WTC11 (cell line): ENCODE measurements around the gene ABCB8. TPM values are rescaled to one million over a fixed set of nuclear protein-coding genes. Genes with fewer than 3 reads are reported as not detected.

Source experiments
- ATAC-seq: fragments of 200-7000 bp; cut with Tn5 transposase; 2 replicates; pipeline ENCODE4 v1.10.0; 2021; ENCODE audit warnings: mild to moderate bottlenecking, moderate library complexity
- CTCF ChIA-PET: fragments of 300-600 bp; sonication (Branson Sonifier 250); formaldehyde crosslinking; loops from one replicate; lab custom pipeline; 2021; ENCODE audit warnings: antibody characterized with exemption; lab: Charles Lee
- POLR2A ChIA-PET: fragments of 350-600 bp; sonication (Branson Sonifier 250); formaldehyde crosslinking; loops from one replicate; lab custom pipeline; 2021; ENCODE audit warnings: antibody characterized with exemption; lab: Charles Lee
- DNase-seq: peaks from one replicate; pipeline ENCODE4 v3.0.0; 2021; ENCODE audit warnings: low spot score
- H3K27ac Mint-ChIP-seq: 2 replicates; pipeline ENCODE4 v1.8.0; 2021; ENCODE audit warnings: mixed read lengths
- H3K27me3 Mint-ChIP-seq: 2 replicates; pipeline ENCODE4 v1.8.0; 2021; ENCODE audit warnings: low read depth, mild to moderate bottlenecking, moderate library complexity, mixed read lengths
- H3K36me3 Mint-ChIP-seq: 2 replicates; pipeline ENCODE4 v1.8.0; 2021; ENCODE audit warnings: mixed read lengths
- H3K4me1 Mint-ChIP-seq: 2 replicates; pipeline ENCODE4 v1.8.0; 2022; ENCODE audit warnings: mixed read lengths
- H3K4me3 Mint-ChIP-seq: 2 replicates; pipeline ENCODE4 v1.8.0; 2021; ENCODE audit warnings: mild to moderate bottlenecking, moderate library complexity, mixed read lengths
- H3K9me3 Mint-ChIP-seq: 2 replicates; pipeline ENCODE4 v1.8.0; 2021; ENCODE audit warnings: mixed read lengths
- ATF1 ChIP-seq: sonication (generic); formaldehyde crosslinking; IDR thresholded peaks from 2 replicates; pipeline ENCODE4 v1.8.1; 2023; ENCODE audit warnings: mild to moderate bottlenecking, moderate library complexity, missing genetic modification reagents
- CREM ChIP-seq: sonication (generic); formaldehyde crosslinking; IDR thresholded peaks from 2 replicates; pipeline ENCODE4 v1.8.1; 2022; ENCODE audit warnings: mild to moderate bottlenecking, missing genetic modification reagents, moderate library complexity
- FOXJ3 ChIP-seq: sonication (generic); formaldehyde crosslinking; IDR thresholded peaks from 2 replicates; pipeline ENCODE4 v1.9.0; 2021; ENCODE audit warnings: missing genetic modification reagents, mild to moderate bottlenecking, borderline replicate concordance
- IRF2 ChIP-seq: sonication (generic); formaldehyde crosslinking; IDR thresholded peaks from 2 replicates; pipeline ENCODE4 v1.8.0; 2022; ENCODE audit warnings: low read depth, missing genetic modification reagents, borderline replicate concordance
- JUN ChIP-seq: sonication (generic); formaldehyde crosslinking; IDR thresholded peaks from 2 replicates; pipeline ENCODE4 v1.8.0; 2023; ENCODE audit warnings: mild to moderate bottlenecking, missing genetic modification reagents
- NFE2L1 ChIP-seq: sonication (generic); formaldehyde crosslinking; IDR thresholded peaks from 2 replicates; pipeline ENCODE4 v1.8.1; 2023; ENCODE audit warnings: missing genetic modification reagents
- NFYB ChIP-seq: sonication (generic); formaldehyde crosslinking; conservative IDR thresholded peaks from 2 replicates; pipeline ENCODE4 v1.8.0; 2022; ENCODE audit warnings: low read depth, missing genetic modification reagents
- NR3C1 ChIP-seq: sonication (generic); formaldehyde crosslinking; conservative IDR thresholded peaks from 2 replicates; pipeline ENCODE4 v1.8.1; 2023; ENCODE audit warnings: low read depth, mild to moderate bottlenecking, missing genetic modification reagents
- RELA ChIP-seq: sonication (generic); formaldehyde crosslinking; IDR thresholded peaks from 2 replicates; pipeline ENCODE4 v1.8.1; 2022; ENCODE audit warnings: missing genetic modification reagents, mild to moderate bottlenecking, borderline replicate concordance
- SP1 ChIP-seq: sonication (generic); formaldehyde crosslinking; conservative IDR thresholded peaks from 2 replicates; pipeline ENCODE4 v1.8.1; 2022; ENCODE audit warnings: missing genetic modification reagents
- TEAD1 ChIP-seq: sonication (generic); formaldehyde crosslinking; IDR thresholded peaks from 2 replicates; pipeline ENCODE4 v1.8.0; 2022; ENCODE audit warnings: mild to moderate bottlenecking, missing genetic modification reagents
- ZNF138 ChIP-seq: sonication (generic); formaldehyde crosslinking; conservative IDR thresholded peaks from 2 replicates; pipeline ENCODE4 v1.8.1; 2022; ENCODE audit warnings: mild to moderate bottlenecking, moderate library complexity, missing genetic modification reagents
- ZNF317 ChIP-seq: sonication (generic); formaldehyde crosslinking; IDR thresholded peaks from 2 replicates; pipeline ENCODE4 v1.8.1; 2023; ENCODE audit warnings: low read depth, mild to moderate bottlenecking, moderate library complexity, missing genetic modification reagents, borderline replicate concordance
- total RNA-seq: library from RNA; stranded (reverse); gene quantifications from 3 replicates; pipeline ENCODE4 v1.2.3, GENCODE V29; 2021
- TF ChIP-seq, protein P1 (sequence below): sonication (generic); formaldehyde crosslinking; conservative IDR thresholded peaks from 2 replicates; pipeline ENCODE4 v1.8.1; 2022; ENCODE audit warnings: mild to moderate bottlenecking, missing genetic modification reagents
- TF ChIP-seq, protein P2 (sequence below): sonication (generic); formaldehyde crosslinking; IDR thresholded peaks from 2 replicates; pipeline ENCODE4 v1.8.0; 2022; ENCODE audit warnings: mild to moderate bottlenecking, missing genetic modification reagents
- TF ChIP-seq, protein P3 (sequence below): sonication (generic); formaldehyde crosslinking; IDR thresholded peaks from 2 replicates; pipeline ENCODE4 v1.8.0; 2022; ENCODE audit warnings: mild to moderate bottlenecking, missing genetic modification reagents
- TF ChIP-seq, protein P4 (sequence below): sonication (generic); formaldehyde crosslinking; IDR thresholded peaks from 2 replicates; pipeline ENCODE4 v1.8.0; 2022; ENCODE audit warnings: mild to moderate bottlenecking, missing genetic modification reagents
- TF ChIP-seq, protein P5 (sequence below): sonication (generic); formaldehyde crosslinking; IDR thresholded peaks from 2 replicates; pipeline ENCODE4 v1.8.1; 2023; ENCODE audit warnings: mild to moderate bottlenecking, missing genetic modification reagents, borderline replicate concordance

The ABCB8 gene
- total RNA-seq, 1 experiment from 2014 or later: 35.9 TPM

DNA sequence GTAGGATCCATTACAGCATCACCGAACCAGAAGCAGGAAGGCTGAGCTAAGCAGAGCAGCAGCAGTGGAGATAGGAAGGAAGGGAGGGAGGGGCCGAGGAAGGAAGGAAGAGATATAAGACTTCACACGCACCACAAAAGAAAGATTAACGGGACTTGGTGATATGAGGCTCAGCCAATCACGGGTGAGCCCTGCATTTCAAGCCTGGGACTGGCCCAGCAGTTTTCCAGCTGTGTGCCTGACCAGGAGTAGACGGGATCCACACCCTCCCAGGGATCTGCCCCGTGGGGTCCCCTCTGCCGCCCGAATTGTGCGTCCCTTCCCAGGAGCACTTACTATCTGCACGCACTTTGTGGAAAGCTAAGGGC is 20.1 kb upstream of the ABCB8 start:
- TF ChIP-seq ZNF138 (CRISPR knock-in tag) (no peak), ATF1 (CRISPR knock-in tag) (no peak), NFE2L1 (CRISPR knock-in tag) (no peak), IRF2 (CRISPR knock-in tag) (no peak), FOXJ3 (CRISPR knock-in tag) (no peak), RELA (no peak), ZNF317 (no peak), TEAD1 (CRISPR knock-in tag) (no peak), NR3C1 (CRISPR knock-in tag) (no peak), CREM (CRISPR knock-in tag) (no peak), SP1 (CRISPR knock-in tag) (no peak), JUN (CRISPR knock-in tag) (no peak), NFYB (CRISPR knock-in tag) (no peak)
- TF ChIP-seq, protein P1, sequence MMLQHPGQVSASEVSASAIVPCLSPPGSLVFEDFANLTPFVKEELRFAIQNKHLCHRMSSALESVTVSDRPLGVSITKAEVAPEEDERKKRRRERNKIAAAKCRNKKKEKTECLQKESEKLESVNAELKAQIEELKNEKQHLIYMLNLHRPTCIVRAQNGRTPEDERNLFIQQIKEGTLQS (CRISPR knock-in tag): no peak
- TF ChIP-seq, protein P2, sequence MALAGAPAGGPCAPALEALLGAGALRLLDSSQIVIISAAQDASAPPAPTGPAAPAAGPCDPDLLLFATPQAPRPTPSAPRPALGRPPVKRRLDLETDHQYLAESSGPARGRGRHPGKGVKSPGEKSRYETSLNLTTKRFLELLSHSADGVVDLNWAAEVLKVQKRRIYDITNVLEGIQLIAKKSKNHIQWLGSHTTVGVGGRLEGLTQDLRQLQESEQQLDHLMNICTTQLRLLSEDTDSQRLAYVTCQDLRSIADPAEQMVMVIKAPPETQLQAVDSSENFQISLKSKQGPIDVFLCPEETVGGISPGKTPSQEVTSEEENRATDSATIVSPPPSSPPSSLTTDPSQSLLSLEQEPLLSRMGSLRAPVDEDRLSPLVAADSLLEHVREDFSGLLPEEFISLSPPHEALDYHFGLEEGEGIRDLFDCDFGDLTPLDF (CRISPR knock-in tag): no peak
- TF ChIP-seq, protein P3, sequence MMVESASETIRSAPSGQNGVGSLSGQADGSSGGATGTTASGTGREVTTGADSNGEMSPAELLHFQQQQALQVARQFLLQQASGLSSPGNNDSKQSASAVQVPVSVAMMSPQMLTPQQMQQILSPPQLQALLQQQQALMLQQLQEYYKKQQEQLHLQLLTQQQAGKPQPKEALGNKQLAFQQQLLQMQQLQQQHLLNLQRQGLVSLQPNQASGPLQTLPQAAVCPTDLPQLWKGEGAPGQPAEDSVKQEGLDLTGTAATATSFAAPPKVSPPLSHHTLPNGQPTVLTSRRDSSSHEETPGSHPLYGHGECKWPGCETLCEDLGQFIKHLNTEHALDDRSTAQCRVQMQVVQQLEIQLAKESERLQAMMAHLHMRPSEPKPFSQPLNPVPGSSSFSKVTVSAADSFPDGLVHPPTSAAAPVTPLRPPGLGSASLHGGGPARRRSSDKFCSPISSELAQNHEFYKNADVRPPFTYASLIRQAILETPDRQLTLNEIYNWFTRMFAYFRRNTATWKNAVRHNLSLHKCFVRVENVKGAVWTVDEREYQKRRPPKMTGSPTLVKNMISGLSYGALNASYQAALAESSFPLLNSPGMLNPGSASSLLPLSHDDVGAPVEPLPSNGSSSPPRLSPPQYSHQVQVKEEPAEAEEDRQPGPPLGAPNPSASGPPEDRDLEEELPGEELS (CRISPR knock-in tag): no peak
- TF ChIP-seq, protein P4, sequence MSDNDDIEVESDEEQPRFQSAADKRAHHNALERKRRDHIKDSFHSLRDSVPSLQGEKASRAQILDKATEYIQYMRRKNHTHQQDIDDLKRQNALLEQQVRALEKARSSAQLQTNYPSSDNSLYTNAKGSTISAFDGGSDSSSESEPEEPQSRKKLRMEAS (CRISPR knock-in tag): no peak
- TF ChIP-seq, protein P5, sequence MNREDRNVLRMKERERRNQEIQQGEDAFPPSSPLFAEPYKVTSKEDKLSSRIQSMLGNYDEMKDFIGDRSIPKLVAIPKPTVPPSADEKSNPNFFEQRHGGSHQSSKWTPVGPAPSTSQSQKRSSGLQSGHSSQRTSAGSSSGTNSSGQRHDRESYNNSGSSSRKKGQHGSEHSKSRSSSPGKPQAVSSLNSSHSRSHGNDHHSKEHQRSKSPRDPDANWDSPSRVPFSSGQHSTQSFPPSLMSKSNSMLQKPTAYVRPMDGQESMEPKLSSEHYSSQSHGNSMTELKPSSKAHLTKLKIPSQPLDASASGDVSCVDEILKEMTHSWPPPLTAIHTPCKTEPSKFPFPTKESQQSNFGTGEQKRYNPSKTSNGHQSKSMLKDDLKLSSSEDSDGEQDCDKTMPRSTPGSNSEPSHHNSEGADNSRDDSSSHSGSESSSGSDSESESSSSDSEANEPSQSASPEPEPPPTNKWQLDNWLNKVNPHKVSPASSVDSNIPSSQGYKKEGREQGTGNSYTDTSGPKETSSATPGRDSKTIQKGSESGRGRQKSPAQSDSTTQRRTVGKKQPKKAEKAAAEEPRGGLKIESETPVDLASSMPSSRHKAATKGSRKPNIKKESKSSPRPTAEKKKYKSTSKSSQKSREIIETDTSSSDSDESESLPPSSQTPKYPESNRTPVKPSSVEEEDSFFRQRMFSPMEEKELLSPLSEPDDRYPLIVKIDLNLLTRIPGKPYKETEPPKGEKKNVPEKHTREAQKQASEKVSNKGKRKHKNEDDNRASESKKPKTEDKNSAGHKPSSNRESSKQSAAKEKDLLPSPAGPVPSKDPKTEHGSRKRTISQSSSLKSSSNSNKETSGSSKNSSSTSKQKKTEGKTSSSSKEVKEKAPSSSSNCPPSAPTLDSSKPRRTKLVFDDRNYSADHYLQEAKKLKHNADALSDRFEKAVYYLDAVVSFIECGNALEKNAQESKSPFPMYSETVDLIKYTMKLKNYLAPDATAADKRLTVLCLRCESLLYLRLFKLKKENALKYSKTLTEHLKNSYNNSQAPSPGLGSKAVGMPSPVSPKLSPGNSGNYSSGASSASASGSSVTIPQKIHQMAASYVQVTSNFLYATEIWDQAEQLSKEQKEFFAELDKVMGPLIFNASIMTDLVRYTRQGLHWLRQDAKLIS (CRISPR knock-in tag): no peak
- Mint-ChIP-seq H3K4me3 (peak overlapping the region; percentile 40), H3K36me3 (no peaks in the 10 kb centered on the region), H3K27ac (no peak overlapping the region; the same call in 1 of the 2 replicates), H3K4me1 (peaks cover 32% of the 10 kb centered on the region), H3K9me3 (no peaks in the 10 kb centered on the region), H3K27me3 (peaks cover 13% of the 10 kb centered on the region)
- POLR2A ChIA-PET: interaction anchor here (0.6 kb wide), 1 partner anchor 91 kb away, joined by 3 read pairs; no protein-coding TSS in a partner anchor
- CTCF ChIA-PET: interaction anchor here (1.0 to 6.6 kb wide), 26 partner anchors 10 to 228 kb away, joined by 3 to 112 read pairs (median 10); partner anchors contain the start of genes ABCB8, AGAP3, CDK5 and NOS3
- no peak for ATAC-seq
- DNase-seq: no peak
